ENCODE measurements around the gene MAFG. TPM values are rescaled to one million over a fixed set of nuclear protein-coding genes. Genes with fewer than 3 reads are reported as not detected.
A peak's percentile ranks its signal among the peaks of the same experiment; 100 is the strongest.

MAFG gene
- total RNA-seq = 10 to 100 TPM; 20.9 to 25.1 TPM
- long read RNA-seq, partial matches to known transcripts = 0 of 8 reads
- long read RNA-seq, other reads (novel, unspliced or antisense) = 6 of 8 reads

DNA sequence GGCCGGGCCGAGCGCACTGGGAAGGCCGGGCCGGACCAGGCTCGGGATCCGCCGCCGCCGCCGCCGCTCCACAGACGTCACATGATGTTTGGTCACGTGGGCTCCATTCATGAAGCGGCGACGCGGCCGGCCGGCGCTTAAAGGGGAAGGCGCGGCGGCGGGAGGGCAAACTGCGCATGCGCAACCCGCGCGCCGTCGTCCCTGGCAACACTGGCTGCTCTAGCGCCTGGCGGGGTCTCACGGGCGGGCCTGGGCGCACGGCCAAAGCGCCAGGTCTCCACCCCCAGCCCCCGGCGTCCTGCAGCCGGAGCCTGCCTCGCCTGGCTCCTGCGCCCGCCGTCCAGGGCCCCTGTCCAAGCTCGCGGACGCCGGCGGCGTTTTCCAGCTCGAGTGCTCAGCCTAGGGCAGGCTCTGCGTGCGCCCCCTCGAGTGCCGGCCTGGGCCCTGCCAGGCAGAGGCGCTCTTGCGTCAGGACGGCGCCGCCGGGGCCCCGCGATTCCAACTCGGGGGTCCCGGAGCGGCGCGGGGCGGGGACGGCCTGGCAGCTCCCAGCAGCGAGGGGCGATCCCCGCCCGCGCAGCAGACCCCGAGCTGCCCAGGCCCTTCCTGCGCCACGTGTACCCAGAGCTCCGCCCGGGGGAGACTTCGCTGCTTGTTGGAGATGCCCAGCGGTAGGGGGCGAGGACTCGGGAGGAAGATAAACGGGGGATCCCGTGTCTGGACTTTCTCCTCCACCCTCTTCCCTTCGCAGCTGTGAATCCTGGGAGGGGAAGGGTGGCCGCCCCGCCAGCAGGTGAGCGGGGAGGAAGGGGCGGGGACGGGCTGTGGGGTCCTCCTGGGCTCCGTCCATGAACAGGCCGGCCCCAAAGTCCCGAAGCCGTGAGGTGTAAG is at the start of gene MAFG:
TSS of gene MAFG (minus strand) at position 83 of the 891 bp plus-strand sequence. CDS start 4,550 bp downstream, outside the sequence.
- intact Hi-C loops (cut with DNase I) = no loop called here
- peak; percentile 61 to 76 for ATAC-seq

DNA sequence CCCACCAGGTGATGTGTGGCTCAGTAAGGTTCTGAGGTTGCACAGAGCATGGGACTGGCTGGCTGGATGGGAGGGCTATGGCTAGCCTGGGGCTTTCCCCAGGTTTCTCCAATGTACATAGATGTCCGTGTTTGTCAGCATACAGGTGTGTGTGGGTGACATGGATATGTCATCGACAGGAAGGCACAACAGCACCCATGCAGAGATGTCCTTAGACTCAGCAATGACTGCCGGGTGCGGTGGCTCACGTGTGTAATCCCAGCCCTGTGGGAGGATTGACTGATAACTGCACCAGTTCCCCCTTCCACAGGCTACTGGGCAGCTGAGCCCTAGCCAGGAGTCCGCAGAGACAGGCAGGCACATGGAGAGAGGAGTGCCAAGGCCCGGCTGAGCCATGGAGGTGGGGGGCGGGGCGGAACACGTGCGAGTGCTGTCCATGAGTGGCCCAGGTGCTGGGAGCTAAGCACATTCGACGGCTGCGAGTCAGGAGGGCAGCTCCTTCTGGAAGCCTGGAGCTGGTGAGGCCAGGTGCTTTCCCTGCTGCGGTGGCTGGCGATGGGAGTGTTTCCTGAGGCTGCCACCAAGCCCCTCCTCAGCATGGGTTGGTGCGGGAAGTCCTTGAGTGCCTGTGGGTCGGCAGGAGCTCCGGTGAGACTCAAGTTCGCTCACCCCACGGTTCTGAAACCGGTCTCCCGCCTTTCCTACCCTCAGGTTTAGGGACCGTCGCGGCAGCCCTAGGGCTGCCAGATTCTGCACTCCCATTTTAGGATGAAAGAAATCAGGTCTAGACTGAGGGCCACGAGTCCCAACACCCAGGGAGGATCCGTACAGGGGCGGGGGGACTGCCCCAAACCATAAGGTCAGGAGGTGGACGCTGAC is 49.0 kb upstream of the MAFG start:
- intact Hi-C loops (cut with DNase I) = no loop called here
- DNase-seq (no peak), ATAC-seq (peak in 1 of 2 donors; percentile 8)

More for the DNA sequence above, at the start of gene MAFG:
- DNase-seq = peak; percentile 93

DNA sequence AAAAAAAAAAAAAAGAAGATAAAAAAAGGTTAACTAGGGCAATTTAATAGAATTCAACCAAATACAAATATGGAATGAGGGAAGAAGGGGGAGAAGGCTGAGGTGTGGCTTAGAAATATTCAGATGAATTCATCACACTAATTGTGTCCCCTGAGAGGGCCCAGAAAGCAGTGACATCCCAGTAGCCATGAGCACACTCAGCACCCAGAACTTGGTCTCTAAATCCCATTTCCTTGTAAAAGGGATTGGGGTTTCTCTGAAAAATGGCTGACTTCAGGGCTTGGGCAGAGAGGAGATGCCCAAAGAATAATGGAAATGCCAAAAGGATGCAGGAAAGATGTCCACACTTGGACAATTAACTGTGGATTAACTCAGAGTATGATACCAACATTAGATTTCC is 45.9 kb upstream of the MAFG start:
- intact Hi-C loops (cut with DNase I) = no loop called here
- ATAC-seq = no peak
- no peak for DNase-seq

DNA sequence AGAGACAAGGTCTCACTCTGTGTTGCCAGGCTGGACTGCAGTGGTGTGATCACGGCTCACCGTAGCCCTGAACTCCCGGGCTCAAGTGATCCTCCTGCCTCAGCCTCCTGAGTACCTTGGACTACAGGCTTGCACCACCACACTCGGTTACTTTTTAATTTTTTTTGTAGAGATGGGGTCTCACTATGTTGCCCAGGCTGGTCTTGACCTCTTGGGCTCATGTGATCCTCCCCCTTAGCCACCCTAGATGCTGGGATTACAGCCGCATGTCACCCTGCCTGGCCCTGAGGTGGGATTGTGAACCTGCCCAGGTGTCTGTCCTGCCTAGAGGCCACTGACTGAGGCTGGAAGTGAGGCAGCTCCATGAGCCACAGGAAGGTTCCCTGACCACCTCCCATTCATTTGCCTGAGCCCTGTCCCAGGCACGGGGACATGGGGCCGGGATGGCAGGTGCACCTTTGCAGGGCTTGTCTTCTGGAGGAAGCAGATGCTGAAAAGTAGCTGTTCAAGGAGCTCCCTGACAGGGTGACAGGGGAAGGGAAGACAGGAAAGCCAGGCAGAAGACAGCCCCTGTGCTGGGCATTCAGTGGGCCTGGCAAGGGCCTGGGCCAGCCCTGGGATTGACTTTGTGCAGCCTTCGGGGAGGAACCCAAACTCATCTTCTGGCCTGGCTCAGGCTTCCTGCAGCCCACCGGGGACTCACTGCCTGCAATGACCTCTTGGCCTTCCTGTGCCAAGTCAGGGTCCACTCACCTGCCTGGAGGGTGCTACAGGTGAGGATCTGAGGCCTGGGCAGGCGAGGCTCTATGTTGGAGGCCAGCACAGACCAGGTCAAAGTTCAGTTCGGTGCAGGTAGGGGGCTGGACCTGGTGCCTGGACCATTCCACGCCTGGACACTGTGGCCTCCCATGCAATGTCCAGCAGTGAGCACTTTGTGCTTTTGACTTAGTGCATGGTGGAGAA is 41.6 kb upstream of the MAFG start:
- no peak for ATAC-seq
- no peak for DNase-seq
- intact Hi-C loops (cut with DNase I) = loop anchor here in 1 of 2 donors (10.0 kb wide), 1 partner anchor 186 kb away; no protein-coding TSS in a partner anchor

DNA sequence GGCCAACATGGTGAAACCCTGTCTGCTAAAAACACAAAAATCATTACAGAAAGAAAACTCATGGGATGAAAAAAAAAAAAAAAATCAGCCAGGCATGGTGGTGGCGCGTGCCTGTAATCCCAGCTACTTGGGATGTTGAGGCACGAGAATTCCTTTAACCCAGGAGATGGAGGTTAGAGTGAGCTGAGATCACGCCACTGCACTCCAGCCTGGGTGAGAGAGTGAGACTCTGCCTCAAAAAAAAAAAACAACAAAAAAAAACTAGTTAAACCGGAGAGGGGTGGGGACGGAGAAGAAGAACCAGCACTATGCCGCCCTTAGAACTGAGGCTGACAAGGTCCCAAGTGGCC is 40.8 kb upstream of the MAFG start:
- intact Hi-C loops (cut with DNase I) = loop anchor here in 1 of 2 donors (10.0 kb wide), 1 partner anchor 186 kb away; no protein-coding TSS in a partner anchor
- DNase-seq (no peak), ATAC-seq (no peak)

DNA sequence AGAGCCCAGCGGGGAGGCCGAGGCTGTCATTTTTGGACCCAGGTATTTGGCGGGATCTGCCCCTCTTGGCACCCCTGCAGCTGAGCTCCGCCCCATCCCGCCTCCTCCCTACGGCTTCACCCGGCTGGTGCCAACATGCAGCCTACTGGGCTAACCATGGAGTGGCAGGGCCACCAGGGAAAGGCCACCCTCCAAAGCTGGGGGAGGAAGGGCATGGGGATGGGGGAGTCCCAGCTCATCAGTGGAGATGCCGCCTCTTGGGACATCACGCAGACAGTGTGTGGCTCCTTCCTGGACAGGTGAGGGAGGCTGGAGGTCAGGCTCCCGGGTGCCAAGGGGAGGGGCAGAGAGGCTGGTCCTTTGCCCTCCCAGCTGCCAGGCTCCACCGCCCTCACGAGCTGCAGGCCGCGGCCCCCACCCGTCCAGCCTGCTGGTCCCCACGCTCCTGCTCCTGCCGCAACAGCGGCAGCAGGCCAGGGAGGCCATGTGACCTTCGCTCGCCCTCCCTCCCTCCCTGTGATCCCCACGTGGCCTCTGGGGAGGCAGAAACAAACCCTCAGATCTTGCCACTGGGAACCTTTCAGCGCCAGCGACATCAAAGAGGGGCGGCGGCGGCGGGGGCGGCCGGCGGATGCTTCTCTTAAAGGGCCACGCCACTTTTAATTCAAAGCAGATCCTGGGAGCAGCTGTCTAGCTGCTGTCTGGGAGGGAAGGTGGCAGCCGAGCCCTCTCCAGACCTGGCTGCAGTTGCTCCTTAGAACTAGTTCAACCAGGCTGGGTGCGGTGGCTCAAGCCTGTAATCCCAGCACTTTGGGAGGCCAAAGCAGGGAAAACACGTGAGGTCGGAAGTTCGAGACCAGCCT is 40.2 kb upstream of the MAFG start:
- DNase-seq (peak; percentile 77), ATAC-seq (peak; percentile 83 to 85)
- intact Hi-C loops (cut with DNase I) = loop anchor here in 1 of 2 donors (10.0 kb wide), 1 partner anchor 187 kb away; no protein-coding TSS in a partner anchor

DNA sequence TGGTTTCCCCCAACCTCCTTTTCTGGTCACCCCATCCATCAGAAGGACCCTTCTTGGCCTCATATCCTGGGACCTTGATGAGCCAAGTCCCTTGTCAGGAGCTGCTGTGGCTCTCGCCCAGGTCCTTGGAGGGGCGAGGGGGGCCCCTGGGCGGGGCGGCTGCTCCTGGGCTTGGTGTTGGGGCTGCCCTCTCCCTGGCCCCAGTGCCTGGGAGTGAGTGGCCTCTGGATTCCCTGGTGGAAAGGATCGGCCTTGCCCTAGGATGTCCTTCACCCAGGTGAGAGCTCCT is 39.7 kb upstream of the MAFG start:
- DNase-seq (no peak), ATAC-seq (peak in 1 of 2 donors; percentile 12)
- intact Hi-C loops (cut with DNase I) = loop anchor here in 1 of 2 donors (10.0 kb wide), 1 partner anchor 188 kb away; no protein-coding TSS in a partner anchor

DNA sequence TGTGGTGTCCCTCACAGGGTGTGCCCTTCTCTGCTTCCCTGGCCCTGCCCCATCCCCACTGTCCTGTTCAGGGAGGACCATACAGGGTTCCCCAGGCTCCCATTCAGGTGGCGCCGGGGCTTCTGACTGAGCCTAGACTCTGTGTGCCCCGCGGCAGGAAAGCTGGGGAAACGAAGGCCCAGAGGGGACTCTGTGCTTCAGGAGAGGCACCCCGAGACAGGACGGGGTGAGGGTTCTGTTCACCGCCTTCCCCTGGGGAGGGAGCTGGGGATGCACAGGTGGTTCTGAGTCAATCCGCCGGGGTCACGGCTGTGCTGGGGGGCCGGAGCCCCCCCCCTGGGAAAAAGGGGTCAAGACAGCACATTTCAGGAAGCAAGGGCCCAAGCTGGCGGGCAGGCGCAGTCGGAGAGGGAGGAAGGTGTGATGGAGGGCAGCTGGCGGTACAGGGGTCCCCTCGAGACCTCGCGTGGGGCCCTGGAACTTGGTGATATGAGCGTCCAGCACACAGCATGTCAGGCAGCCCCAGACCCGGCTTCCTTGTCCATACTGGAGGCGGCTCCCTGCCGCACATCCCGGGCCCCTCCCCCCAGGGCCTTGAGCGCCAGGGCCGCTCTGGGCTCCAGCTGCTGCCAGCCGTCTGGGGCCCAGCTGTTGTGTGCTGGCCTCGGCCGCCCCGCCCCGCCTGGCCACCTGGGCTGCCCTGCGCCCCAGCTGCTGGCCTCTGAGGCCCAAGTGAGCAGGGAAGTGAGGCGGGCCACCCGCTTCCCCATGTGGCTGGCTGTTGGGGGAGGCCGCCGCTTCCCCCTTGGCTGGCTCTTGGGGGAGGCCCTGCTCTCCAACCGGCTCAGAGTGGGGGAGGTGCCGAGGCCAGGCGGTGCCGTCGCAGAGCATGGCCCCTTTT is 39.1 kb upstream of the MAFG start:
- DNase-seq (peak; percentile 65), ATAC-seq (peak; percentile 67 to 86)
- intact Hi-C loops (cut with DNase I) = loop anchor here in 1 of 2 donors (10.0 kb wide), 1 partner anchor 188 kb away; no protein-coding TSS in a partner anchor

DNA sequence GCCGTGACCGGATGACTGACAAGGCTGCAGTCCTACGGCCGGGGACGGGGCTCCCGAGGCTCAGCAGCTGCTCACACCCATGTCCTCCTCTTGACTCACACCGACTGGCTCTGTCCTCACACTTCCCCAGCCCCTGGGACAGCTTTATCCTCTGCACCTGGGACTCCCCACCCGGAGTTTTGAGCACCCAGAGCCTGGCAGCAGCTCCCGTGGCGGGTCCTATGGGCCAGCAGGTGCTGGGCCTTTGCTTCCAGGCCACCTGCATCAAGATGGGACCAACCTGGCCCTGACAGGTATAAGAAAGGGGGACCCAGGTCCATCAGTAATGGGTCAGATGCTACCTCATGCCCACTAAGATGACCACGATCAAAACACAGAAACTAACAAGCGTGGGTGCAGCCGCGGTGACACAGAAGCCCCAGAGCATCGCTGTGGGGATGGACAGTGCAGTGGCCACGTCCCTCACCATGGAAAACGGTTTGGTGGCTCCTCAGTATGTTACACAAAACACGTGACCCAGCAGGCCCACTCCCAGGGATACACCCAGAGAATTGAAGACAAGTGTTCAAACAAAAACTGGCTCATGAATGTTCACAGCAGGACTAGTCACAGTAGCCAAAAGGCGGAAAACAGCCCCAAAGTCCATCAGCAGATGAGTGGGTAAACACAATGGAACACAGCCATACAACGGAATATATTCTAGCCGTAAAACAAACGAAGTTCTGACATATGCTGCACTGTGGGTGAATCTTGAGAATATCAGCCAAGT is 36.7 kb upstream of the MAFG start:
- ATAC-seq = no peak
- DNase-seq = no peak
- intact Hi-C loops (cut with DNase I) = loop anchor here in 1 of 2 donors (5.0 to 10.0 kb wide), 2 partner anchors 58 to 191 kb away; partner anchors contain the start of genes CENPX and LRRC45

DNA sequence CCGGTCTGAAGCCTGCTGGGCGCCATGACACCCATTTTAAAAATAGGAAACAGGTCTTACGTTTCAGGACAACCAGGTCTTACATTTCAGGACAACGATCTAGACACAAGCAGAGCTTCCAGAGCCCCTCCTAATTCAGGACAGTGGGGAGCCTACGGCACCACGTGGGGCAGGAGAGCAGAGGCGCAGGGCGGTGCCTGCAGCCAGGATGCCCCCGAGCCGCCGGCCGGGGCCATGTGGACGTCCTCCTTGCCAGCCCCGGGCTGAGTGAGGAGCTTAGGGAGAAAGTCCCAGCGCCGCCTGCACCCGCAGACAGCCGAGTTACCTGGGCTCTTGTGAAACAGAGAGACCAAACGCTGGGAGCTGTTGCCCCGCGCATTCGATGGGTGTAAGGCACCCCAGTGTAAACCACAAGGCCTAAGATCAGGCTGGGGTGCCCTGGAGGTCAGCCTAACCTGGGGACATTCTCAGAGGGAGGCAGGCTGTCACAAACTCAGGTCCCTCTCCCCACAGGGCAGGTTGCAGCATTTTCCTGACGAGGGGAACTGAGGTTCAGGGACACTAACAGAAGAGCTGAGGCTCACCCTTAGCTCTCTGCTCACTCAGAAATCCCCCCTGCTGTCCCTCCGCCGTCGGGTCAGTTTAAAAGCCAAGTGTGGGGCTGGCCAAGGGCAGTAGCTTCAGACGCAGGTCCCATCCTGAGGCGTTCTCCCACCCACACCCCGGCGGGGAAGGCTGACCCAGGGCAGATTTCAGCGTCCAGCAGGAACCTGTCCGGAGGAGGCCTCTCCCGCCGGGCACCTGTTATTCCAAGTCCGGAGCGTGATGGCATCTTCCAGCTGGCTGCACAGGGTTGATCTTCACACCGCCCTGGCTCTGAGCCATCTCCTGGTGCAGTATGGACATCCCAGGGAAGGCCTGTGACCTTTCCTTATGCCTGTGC is 35.2 kb upstream of the MAFG start:
- DNase-seq (no peak), ATAC-seq (no peak)
- intact Hi-C loops (cut with DNase I) = loop anchor here in 1 of 2 donors (5.0 to 10.0 kb wide), 2 partner anchors 60 to 192 kb away; partner anchors contain the start of genes CENPX and LRRC45

DNA sequence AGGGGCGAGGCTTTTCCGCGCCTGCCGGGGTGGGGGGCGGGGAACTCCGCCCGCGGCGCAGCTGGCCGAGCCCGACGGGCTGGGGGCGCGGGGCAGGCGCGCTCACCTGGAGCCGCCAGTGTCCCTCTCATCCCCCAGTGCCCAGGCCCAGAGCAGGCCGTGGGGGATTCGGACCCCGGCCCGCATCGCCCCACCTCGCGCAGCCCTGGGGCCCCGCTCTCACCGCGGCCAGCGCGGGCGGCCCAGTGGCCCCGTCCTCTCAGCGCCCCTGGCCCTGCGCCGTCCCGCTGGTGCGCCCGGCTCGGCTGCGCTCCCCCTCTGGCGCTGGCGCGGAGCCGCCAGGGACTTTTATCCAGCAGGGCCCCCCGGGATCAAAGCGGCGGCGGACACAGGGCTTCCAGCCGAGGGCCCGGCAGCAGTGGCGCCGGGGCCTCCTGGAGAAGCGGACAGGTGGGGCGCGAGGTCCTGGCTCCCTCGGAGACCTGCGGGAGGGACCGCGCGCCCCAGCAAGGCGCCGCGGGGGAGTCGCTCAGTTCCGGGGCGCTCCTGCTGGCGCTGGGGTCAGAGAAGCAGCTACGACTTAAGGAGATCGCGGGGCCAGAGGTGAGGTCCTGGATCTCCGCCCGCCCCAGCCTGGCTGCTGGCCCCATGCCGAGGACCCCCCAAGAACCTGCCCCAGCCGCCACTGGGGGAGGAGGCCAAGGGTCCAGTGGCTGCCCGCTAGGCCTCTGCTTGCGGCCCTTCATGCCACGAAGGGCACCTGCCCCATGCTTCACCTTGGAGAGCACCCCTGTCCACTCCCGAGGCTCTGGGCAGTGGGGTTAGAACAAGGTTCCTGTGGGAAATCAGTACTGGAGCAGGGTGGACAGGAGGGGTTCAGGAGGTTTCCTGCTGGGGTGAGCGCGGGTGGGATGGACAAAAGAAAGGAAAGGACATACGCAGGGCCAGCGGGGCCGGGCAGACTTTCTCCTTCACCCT is 34.3 kb upstream of the MAFG start:
- ATAC-seq (no peak), DNase-seq (no peak)
- intact Hi-C loops (cut with DNase I) = loop anchor here in 1 of 2 donors (5.0 to 10.0 kb wide), 2 partner anchors 60 to 193 kb away; partner anchors contain the start of genes CENPX and LRRC45

DNA sequence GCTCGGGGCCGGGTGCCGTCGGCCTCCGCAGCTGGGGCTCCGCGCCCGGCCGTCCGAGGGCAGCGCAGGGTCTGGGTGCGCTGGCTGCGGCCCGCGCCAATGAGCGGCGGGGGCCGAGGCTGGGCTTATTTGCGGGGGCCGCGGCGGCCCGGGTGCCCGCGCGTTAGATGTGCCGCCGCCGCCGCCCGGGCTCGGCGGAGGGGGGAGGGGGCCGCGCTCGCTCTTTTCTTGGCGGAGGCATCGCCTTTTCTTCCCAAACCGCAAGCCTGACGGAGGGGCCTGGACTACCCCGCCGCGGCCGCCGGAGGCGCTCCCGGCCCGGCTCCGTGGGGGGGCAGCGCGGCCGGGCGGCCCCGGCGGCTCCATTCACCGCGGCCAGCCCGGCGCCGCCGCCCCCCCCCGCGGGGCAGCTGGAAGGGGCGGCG is 33.6 kb upstream of the MAFG start, which contains the start of gene NOTUM:
TSS of gene NOTUM (minus strand) at position 101 of the 425 bp plus-strand sequence. CDS start 278 bp downstream, outside the sequence.
- no peak for DNase-seq
- ATAC-seq = peak in 1 of 2 donors; percentile 25
- intact Hi-C loops (cut with DNase I) = loop anchor here in 1 of 2 donors (5.0 to 10.0 kb wide), 2 partner anchors 61 to 194 kb away; partner anchors contain the start of genes CENPX and LRRC45
